Neural progenitor cell (in vitro differentiated cells): Measurements from ENCODE around the gene MAP4K5. TPM values are rescaled to one million over a fixed set of nuclear protein-coding genes. Genes with fewer than 3 reads are reported as not detected.

Experiments used
- DNase-seq: peaks from one replicate; pipeline ENCODE4 v3.0.0-alpha.2; 2016; ENCODE audit warnings: low spot score
- H2AFZ ChIP-seq: fragments of 200-600 bp; sonication (generic); replicated peaks from 2 replicates; pipeline ENCODE4 v1.6.1; 2016; ENCODE audit warnings: antibody characterized with exemption
- H3F3A ChIP-seq: fragments of 200-600 bp; sonication (generic); 2 replicates; pipeline ENCODE4 v1.6.1; 2016; ENCODE audit warnings: antibody characterized with exemption, low read depth
- H3K27ac ChIP-seq: fragments of 200-600 bp; sonication (generic); 2 replicates; pipeline ENCODE4 v1.5.1; 2016; ENCODE audit warnings: mild to moderate bottlenecking
- H3K27me3 ChIP-seq: fragments of 200-600 bp; sonication (generic); 2 replicates; pipeline ENCODE4 v1.6.1; 2016; ENCODE audit warnings: mild to moderate bottlenecking, moderate library complexity
- H3K36me3 ChIP-seq: fragments of 200-600 bp; sonication (generic); 2 replicates; pipeline ENCODE4 v1.5.1; 2016
- H3K4me1 ChIP-seq: fragments of 200-600 bp; sonication (generic); 2 replicates; pipeline ENCODE4 v1.6.1; 2016; ENCODE audit warnings: mixed run types
- H3K4me2 ChIP-seq: fragments of 200-600 bp; sonication (generic); 2 replicates; pipeline ENCODE4 v1.6.1; 2016
- H3K4me3 ChIP-seq: fragments of 200-600 bp; sonication (generic); 2 replicates; pipeline ENCODE4 v1.5.1; 2016
- H3K79me2 ChIP-seq: fragments of 200-600 bp; sonication (generic); 2 replicates; pipeline ENCODE4 v1.6.1; 2016; ENCODE audit warnings: low read depth
- H3K9ac ChIP-seq: fragments of 200-600 bp; sonication (generic); 2 replicates; pipeline ENCODE4 v1.6.1; 2016
- H3K9me3 ChIP-seq: fragments of 200-600 bp; sonication (generic); 2 replicates; pipeline ENCODE4 v1.5.1; 2016; ENCODE audit warnings: low read depth
- H4K20me1 ChIP-seq: fragments of 200-600 bp; sonication (generic); 2 replicates; pipeline ENCODE4 v1.6.1; 2016; ENCODE audit warnings: low read depth
- H3K27ac Mint-ChIP-seq: 3 replicates; pipeline ENCODE4 v1.8.0; 2021; ENCODE audit warnings: mixed read lengths
- H3K27me3 Mint-ChIP-seq: 2 replicates; pipeline ENCODE4 v1.8.0; 2022; ENCODE audit warnings: low read depth, mild to moderate bottlenecking, inconsistent platforms, moderate library complexity, mixed read lengths; ENCODE audit not compliant: insufficient read depth
- H3K36me3 Mint-ChIP-seq: 3 replicates; pipeline ENCODE4 v1.8.0; 2021; ENCODE audit warnings: mixed read lengths
- H3K4me1 Mint-ChIP-seq: 3 replicates; pipeline ENCODE4 v1.8.0; 2021; ENCODE audit warnings: mixed read lengths
- H3K4me3 Mint-ChIP-seq: 3 replicates; pipeline ENCODE4 v1.8.0; 2021; ENCODE audit warnings: mild to moderate bottlenecking, moderate library complexity, mixed read lengths
- H3K9me3 Mint-ChIP-seq: 3 replicates; pipeline ENCODE4 v1.8.0; 2020; ENCODE audit warnings: mixed read lengths
- EZH2 ChIP-seq: fragments of 200-600 bp; sonication (generic); IDR thresholded peaks from 2 replicates; pipeline ENCODE4 v1.6.1; 2017; ENCODE audit warnings: antibody characterized with exemption, mild to moderate bottlenecking, moderate library complexity
- EZH2phosphoT487 ChIP-seq: fragments of 200-600 bp; sonication (generic); IDR thresholded peaks from 2 replicates; pipeline ENCODE4 v1.6.1; 2017; ENCODE audit warnings: antibody characterized with exemption
- small RNA-seq: library from RNA; depleted of rRNA; stranded (forward); fragments of <200 nt; gene quantifications from one replicate; pipeline ENCODE3, GENCODE V24; 2015
- total RNA-seq: library from RNA; depleted of rRNA; stranded (reverse); fragments of >200 nt; gene quantifications from 2 replicates; pipeline ENCODE4 v1.2.3, GENCODE V29; 2015; ENCODE audit warnings: low replicate concordance
- TF ChIP-seq, protein P1 (sequence below): fragments of 200-600 bp; sonication (generic); IDR thresholded peaks from 2 replicates; pipeline ENCODE4 v1.5.1; 2017; ENCODE audit warnings: antibody characterized with exemption, mild to moderate bottlenecking

MAP4K5 gene
- total RNA-seq, 1 donor from 2014 or later, result 114 TPM

DNA sequence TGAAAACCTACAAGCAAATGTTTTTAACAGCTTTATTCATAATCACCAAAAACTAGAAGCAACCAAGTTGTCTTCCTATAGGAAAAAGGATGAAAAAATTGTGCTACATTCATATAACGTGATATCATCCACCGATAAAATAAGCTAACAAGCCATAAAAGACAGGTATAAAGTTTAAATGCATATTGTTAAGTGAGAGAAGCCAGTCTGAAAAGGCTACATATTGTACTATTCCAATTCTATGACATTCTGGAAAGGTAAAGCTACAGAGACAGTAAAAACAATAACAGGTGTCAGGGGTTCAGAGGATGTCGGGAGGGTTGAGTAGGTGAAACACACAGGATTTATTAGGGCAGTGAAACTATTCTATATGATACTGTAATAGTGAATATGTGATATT is 158.4 kb downstream of the MAP4K5 start:
- Histone ChIP-seq H3K27ac (no peak overlapping the region), H3K9ac (no peak overlapping the region), H3K4me2 (no peak overlapping the region), H3K4me1 (peaks cover 15% of the 10 kb centered on the region), H2AFZ (no peak overlapping the region), H3K4me3 (no peak overlapping the region), H3K27me3 (no peaks in the 10 kb centered on the region), H4K20me1 (no peaks in the 10 kb centered on the region), H3K36me3 (no peaks in the 10 kb centered on the region), H3K9me3 (no peaks in the 10 kb centered on the region), H3F3A (peaks cover 15% of the 10 kb centered on the region), H3K79me2 (no peaks in the 10 kb centered on the region)
- Mint-ChIP-seq H3K4me3 (no peak overlapping the region), H3K36me3 (no peaks in the 10 kb centered on the region), H3K9me3 (no peaks in the 10 kb centered on the region), H3K27me3 (no peaks in the 10 kb centered on the region), H3K27ac (no peak overlapping the region), H3K4me1 (no peaks in the 10 kb centered on the region)
- TF ChIP-seq EZH2 (no peak), EZH2phosphoT487 (no peak)
- TF ChIP-seq, protein P1, sequence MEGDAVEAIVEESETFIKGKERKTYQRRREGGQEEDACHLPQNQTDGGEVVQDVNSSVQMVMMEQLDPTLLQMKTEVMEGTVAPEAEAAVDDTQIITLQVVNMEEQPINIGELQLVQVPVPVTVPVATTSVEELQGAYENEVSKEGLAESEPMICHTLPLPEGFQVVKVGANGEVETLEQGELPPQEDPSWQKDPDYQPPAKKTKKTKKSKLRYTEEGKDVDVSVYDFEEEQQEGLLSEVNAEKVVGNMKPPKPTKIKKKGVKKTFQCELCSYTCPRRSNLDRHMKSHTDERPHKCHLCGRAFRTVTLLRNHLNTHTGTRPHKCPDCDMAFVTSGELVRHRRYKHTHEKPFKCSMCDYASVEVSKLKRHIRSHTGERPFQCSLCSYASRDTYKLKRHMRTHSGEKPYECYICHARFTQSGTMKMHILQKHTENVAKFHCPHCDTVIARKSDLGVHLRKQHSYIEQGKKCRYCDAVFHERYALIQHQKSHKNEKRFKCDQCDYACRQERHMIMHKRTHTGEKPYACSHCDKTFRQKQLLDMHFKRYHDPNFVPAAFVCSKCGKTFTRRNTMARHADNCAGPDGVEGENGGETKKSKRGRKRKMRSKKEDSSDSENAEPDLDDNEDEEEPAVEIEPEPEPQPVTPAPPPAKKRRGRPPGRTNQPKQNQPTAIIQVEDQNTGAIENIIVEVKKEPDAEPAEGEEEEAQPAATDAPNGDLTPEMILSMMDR, result no peak
- DNase-seq, result no peak

DNA sequence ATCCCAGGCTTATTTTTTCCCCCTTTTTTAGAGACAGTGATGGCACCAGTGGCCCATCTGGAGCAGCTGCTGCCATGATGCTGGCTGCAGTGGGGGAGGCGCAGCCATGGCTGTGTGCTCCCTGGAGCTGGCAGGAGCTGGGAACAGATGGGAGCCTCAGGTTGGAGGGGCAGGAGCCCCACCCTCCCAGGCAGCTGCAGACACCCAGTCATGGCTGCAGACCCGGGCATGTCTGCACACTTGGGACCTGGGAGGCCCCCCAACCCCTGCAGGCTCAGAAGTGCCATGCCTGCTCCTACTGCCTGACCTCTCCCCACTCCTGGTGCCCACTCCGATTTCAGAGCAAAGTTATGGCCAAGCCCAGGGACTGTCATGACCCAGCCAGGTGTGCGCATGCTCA is 160.8 kb downstream of the MAP4K5 start:
- Histone ChIP-seq H3K4me2 (no peak overlapping the region), H3K9ac (no peak overlapping the region), H3K4me1 (peaks cover 2% of the 10 kb centered on the region), H4K20me1 (no peaks in the 10 kb centered on the region), H3K79me2 (no peaks in the 10 kb centered on the region), H3F3A (peaks cover 3% of the 10 kb centered on the region), H3K36me3 (no peaks in the 10 kb centered on the region), H2AFZ (no peak overlapping the region), H3K27ac (no peak overlapping the region), H3K4me3 (no peak overlapping the region), H3K9me3 (no peaks in the 10 kb centered on the region), H3K27me3 (no peaks in the 10 kb centered on the region)
- H3K4me1 Mint-ChIP-seq, result no peaks in the 10 kb centered on the region
- no peak for DNase-seq
- H3K9me3 Mint-ChIP-seq, result no peaks in the 10 kb centered on the region
- no peak overlapping the region for H3K27ac Mint-ChIP-seq
- H3K36me3 Mint-ChIP-seq, result no peaks in the 10 kb centered on the region
- TF ChIP-seq EZH2phosphoT487 (no peak), EZH2 (no peak)
- TF ChIP-seq, protein P1, result no peak
- no peaks in the 10 kb centered on the region for H3K27me3 Mint-ChIP-seq
- H3K4me3 Mint-ChIP-seq, result no peak overlapping the region

Small RNA genes lying within 50 kb of the gene (small RNA-seq; reads per million reads assigned to genes)
- gene RF00019 (not detected), gene SNRPGP1 (not detected)

Other genes with a start within 250 kb of the MAP4K5 start
- 13.6 and 14.0 TPM in 2 replicates for gene L2HGDH, start 220.3 kb downstream of the MAP4K5 start, total RNA-seq
- gene DMAC2L, start 220.2 kb downstream of the MAP4K5 start, total RNA-seq, result 17.1 and 17.6 TPM in 2 replicates
- gene CDKL1, start 135.7 kb downstream of the MAP4K5 start, total RNA-seq, result 0.62 and 2.5 TPM in 2 replicates
- gene ATL1, start 27.6 kb upstream of the MAP4K5 start, total RNA-seq, result 7.3 and 11.8 TPM in 2 replicates
- 26.8 and 34.5 TPM in 2 replicates for gene SAV1, start 135.7 kb upstream of the MAP4K5 start, total RNA-seq